ENCODE results near the gene LPIN2. TPM values are rescaled to one million over a fixed set of nuclear protein-coding genes. Genes with fewer than 3 reads are reported as not detected.

The LPIN2 gene
- total RNA-seq, 6 donors from 2014 or later, result 37.7 to 105 (median 57.3) TPM

DNA sequence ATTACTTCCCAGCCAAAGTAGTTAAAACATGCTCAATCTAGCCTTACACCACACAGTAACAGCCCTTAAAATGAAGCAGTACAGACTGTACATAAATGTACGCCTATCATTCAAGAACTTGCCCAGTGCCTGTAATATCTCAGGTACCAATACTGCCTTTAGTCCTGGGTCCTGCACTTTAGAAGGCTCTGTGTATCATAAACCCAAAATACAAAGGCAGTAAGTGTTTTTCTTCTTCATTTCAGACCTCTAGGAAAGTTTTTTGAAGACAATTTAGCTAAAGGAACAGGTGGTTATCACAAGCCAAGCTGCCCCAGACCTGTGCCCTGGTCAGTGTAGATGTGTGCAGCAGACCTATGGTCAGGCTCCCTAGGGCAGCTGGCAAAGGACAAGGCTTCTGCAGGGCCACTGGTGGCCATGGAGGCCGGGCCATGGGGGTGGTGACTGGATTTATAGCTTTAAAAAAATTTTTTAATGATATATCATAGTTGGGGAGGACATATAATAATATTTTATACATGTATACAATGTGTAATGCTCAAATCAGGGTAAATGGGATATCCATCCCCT, 18.8 kb downstream of the LPIN2 start:
- Histone ChIP-seq H3K9me3 (no peaks in the 10 kb centered on the region), H3K27ac (peak overlapping the region in 1 of 4 donors; percentile 4), H3K27me3 (no peaks in the 10 kb centered on the region), H3K36me3 (peaks cover 0 to 3% (median 0%) of the 10 kb centered on the region in 4 donors), H3K4me3 (no peak overlapping the region), H3K4me1 (peaks cover 28 to 41% (median 32%) of the 10 kb centered on the region in 4 donors)
- TF ChIP-seq EP300 (IDR thresholded peaks at IDR 0.05) (no peak), POLR2AphosphoS5 (IDR thresholded peaks at IDR 0.05) (no peak), POLR2A (IDR thresholded peaks at IDR 0.05) (no peak)
- TF ChIP-seq, protein P1, sequence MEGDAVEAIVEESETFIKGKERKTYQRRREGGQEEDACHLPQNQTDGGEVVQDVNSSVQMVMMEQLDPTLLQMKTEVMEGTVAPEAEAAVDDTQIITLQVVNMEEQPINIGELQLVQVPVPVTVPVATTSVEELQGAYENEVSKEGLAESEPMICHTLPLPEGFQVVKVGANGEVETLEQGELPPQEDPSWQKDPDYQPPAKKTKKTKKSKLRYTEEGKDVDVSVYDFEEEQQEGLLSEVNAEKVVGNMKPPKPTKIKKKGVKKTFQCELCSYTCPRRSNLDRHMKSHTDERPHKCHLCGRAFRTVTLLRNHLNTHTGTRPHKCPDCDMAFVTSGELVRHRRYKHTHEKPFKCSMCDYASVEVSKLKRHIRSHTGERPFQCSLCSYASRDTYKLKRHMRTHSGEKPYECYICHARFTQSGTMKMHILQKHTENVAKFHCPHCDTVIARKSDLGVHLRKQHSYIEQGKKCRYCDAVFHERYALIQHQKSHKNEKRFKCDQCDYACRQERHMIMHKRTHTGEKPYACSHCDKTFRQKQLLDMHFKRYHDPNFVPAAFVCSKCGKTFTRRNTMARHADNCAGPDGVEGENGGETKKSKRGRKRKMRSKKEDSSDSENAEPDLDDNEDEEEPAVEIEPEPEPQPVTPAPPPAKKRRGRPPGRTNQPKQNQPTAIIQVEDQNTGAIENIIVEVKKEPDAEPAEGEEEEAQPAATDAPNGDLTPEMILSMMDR (IDR thresholded peaks at IDR 0.05), result no peak
- no peak for DNase-seq
- ATAC-seq (ENCODE audit: low FRiP score in 2 of 2), result no peak
- 77 to 91% methylated on average over 2 of the region's 2 CpGs for WGBS, 2 donors

DNA sequence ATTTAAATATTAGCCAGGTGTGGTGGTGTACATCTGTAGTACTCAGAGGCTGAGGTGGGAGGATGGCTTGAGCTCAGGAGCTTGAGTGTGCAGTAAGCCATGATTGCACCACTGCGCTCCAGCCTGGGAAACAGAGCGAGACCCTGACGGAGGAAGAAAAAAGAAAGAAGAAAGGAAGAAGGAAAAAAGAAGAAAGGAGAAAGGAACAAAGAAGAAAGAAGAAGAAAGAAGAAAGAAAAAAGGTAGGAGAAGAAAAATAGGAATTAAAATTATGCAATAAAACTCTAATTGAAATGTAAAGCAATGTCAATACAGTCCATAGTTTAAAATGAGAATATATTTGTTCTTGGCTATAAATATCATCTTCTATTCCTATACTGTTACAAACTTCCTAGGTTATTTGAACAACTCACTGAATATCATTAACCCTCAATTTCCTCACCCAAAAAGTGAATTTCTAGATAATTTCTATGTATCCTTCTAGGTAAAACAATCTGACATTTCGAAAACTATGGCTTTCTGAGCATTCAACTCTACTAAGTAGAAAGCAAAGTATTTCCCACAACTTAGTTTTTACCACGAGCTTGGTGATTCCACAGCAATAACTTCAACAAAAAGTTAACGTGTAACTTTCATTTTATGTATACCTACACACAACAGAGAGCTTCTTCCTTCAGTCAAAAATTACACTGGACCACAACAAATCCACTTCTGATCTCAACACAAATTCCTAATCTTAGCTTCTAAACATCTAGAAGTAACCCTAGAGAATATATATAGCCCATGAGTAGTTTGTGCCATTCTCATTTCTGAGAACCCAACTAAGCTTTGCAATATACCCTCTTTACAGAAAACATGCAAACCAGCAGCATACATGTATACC, 19.7 kb downstream of the LPIN2 start:
- H3K27ac ChIP-seq, result no peak overlapping the region
- DNase-seq (no peak), ATAC-seq (ENCODE audit: low FRiP score in 2 of 2) (no peak)
- H3K27me3 ChIP-seq, result no peaks in the 10 kb centered on the region
- TF ChIP-seq POLR2A (IDR thresholded peaks at IDR 0.05) (no peak), EP300 (IDR thresholded peaks at IDR 0.05) (no peak), POLR2AphosphoS5 (IDR thresholded peaks at IDR 0.05) (no peak)
- TF ChIP-seq, protein P1 (IDR thresholded peaks at IDR 0.05), result no peak
- WGBS, 2 donors, result 78 to 87% methylated on average over 6 of the region's 6 CpGs
- no peak overlapping the region for H3K4me3 ChIP-seq
- peaks cover 20 to 32% (median 24%) of the 10 kb centered on the region in 4 donors for H3K4me1 ChIP-seq
- H3K9me3 ChIP-seq, result no peaks in the 10 kb centered on the region
- H3K36me3 ChIP-seq, result peaks cover 0 to 3% (median 0%) of the 10 kb centered on the region in 4 donors

DNA sequence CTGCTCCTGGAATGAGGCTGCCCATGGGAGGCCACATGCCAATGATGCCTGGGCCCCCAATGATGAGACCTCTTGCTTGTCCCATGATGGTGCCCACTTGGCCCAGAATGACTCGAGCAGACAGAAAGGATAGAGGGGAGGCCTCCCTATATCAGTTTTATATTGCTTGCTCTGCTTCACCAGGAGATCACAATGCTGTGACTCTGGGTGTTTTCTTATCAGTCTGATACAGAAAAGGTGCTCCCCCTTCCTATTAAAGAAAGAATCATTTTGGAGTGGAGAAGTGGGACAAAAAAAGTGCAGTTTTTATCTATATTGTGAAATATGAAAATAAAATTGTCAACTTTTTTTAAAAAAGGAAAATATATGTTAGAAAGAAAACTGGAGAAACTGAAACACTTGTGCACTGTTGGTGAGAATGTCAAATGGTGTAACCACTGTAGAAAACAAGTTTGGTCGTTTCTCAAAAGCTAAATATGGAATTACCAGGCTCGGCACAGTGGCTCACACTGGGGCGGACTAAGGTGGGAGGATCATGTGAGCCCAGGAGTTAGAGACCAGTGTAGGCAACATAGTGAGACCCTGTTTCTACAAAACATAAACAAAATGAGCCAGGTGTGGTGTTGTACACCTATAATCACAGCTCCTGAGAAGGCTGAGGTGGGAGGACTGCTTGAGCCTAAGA, 21.8 kb downstream of the LPIN2 start:
- 68 to 89% methylated on average over 3 to 4 of the region's 4 CpGs for WGBS, 2 donors
- Histone ChIP-seq H3K27me3 (no peaks in the 10 kb centered on the region), H3K27ac (no peak overlapping the region), H3K36me3 (peaks cover 0 to 3% (median 0%) of the 10 kb centered on the region in 4 donors), H3K4me1 (peaks cover 14 to 30% (median 19%) of the 10 kb centered on the region in 4 donors), H3K9me3 (no peaks in the 10 kb centered on the region), H3K4me3 (no peak overlapping the region)
- TF ChIP-seq EP300 (IDR thresholded peaks at IDR 0.05) (no peak), POLR2AphosphoS5 (IDR thresholded peaks at IDR 0.05) (no peak), POLR2A (IDR thresholded peaks at IDR 0.05) (no peak)
- TF ChIP-seq, protein P1 (IDR thresholded peaks at IDR 0.05), result no peak
- ATAC-seq (ENCODE audit: low FRiP score in 2 of 2) (no peak), DNase-seq (no peak)

DNA sequence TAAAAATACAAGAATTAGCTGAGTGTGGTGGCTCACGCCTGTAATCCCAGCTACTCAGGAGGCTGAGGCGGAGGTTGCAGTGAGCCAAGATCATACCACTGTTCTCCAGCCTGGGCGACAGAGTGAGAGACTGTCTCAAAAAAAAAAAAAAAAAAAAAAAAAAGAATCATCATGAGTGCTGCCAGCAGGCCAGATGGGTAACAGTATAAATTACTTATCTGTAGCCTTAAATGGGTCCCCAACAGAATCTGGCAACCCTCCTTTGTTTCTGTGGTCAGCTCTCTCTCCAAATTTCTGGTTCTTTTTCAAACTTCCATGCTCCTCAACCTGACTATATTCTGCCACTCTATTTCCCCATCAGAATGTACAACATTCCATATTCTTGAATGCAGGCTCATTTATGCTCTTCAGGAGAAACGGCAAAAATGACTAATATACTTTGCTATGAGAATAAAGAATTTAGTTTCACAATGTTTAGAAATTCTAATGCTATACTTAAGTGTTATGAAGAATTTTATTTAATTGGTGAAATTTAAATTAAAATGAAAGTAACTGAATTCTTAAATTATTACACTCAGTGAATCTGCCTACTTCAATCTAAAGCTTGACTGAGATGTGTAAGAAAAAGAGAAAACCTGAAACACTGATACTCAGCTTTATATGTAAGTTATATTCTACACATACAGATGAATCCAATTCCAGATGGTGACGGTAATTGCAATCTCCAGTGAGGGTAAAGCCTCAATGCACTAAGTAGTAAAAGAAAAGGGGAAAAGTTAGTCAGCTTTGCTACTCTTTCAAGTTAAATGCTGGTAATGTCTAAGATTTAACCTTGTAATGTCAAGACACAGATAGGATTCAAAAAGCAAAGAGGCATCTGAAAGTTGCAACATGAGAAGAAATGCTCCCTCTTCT, 24.8 kb downstream of the LPIN2 start:
- 83 to 86% methylated on average over 2 to 5 of the region's 5 CpGs for WGBS, 2 donors
- H3K9me3 ChIP-seq, result no peaks in the 10 kb centered on the region
- no peaks in the 10 kb centered on the region for H3K27me3 ChIP-seq
- H3K36me3 ChIP-seq, result peaks cover 0 to 3% (median 0%) of the 10 kb centered on the region in 4 donors
- H3K4me3 ChIP-seq, result no peak overlapping the region
- ATAC-seq (ENCODE audit: low FRiP score in 2 of 2), result no peak
- peaks cover 28 to 40% (median 30%) of the 10 kb centered on the region in 4 donors for H3K4me1 ChIP-seq
- no peak overlapping the region for H3K27ac ChIP-seq
- TF ChIP-seq EP300 (IDR thresholded peaks at IDR 0.05) (no peak), POLR2AphosphoS5 (IDR thresholded peaks at IDR 0.05) (no peak), POLR2A (IDR thresholded peaks at IDR 0.05) (no peak)
- TF ChIP-seq, protein P1 (IDR thresholded peaks at IDR 0.05), result no peak
- DNase-seq, result no peak
